ENCODE results near the gene CPSF3.

Gene CPSF3

GRCh38 chr2:9471206-9471605, 47.8 kb downstream of the CPSF3 start:
- H3K36me3 ChIP-seq (ENCODE audit: control insufficient read depth in 2 of 2, insufficient read depth in 2 of 2, low read length in 2 of 2) = peaks cover 4 to 9% of the 10 kb centered on the region in 2 donors
- no peak overlapping the region for H3K4me3 ChIP-seq (ENCODE audit: low read length in 2 of 2)
- no peaks in the 10 kb centered on the region for H3K9me3 ChIP-seq (ENCODE audit: control insufficient read depth in 2 of 2, low read length in 2 of 2)
- H3K9ac ChIP-seq (ENCODE audit: low read length in 2 of 2) = no peak overlapping the region
- no peaks in the 10 kb centered on the region for H3K27me3 ChIP-seq (ENCODE audit: control insufficient read depth in 1 of 2, insufficient read depth in 2 of 2, low read length in 2 of 2)
- peaks cover 16% of the 10 kb centered on the region for H3K4me1 ChIP-seq (ENCODE audit: control insufficient read depth, insufficient read depth, low read length)
- H3K27ac ChIP-seq (ENCODE audit: low read length) = no peak overlapping the region

GRCh38 chr2:9472511-9472910, 49.1 kb downstream of the CPSF3 start:
- H3K27ac ChIP-seq (ENCODE audit: low read length) = no peak overlapping the region

GRCh38 chr2:9473308-9473984, 50.0 kb downstream of the CPSF3 start:
- Histone ChIP-seq H3K27me3 (ENCODE audit: control insufficient read depth in 1 of 2, insufficient read depth in 2 of 2, low read length in 2 of 2) (no peaks in the 10 kb centered on the region), H3K9me3 (ENCODE audit: control insufficient read depth in 2 of 2, low read length in 2 of 2) (no peaks in the 10 kb centered on the region), H3K4me1 (ENCODE audit: control insufficient read depth, insufficient read depth, low read length) (peaks cover 25% of the 10 kb centered on the region), H3K9ac (ENCODE audit: low read length in 2 of 2) (peak overlapping the region; percentile 60 to 94), H3K36me3 (ENCODE audit: control insufficient read depth in 2 of 2, insufficient read depth in 2 of 2, low read length in 2 of 2) (peaks cover 7 to 8% of the 10 kb centered on the region in 2 donors), H3K4me3 (ENCODE audit: low read length in 2 of 2) (peak overlapping the region; percentile 90 to 96), H3K27ac (ENCODE audit: low read length) (peak overlapping the region; percentile 55)

More at GRCh38 chr2:9472511-9472910, 49.1 kb downstream of the CPSF3 start:
- Histone ChIP-seq H3K27me3 (ENCODE audit: control insufficient read depth in 1 of 2, insufficient read depth in 2 of 2, low read length in 2 of 2) (no peaks in the 10 kb centered on the region), H3K36me3 (ENCODE audit: control insufficient read depth in 2 of 2, insufficient read depth in 2 of 2, low read length in 2 of 2) (peaks cover 7 to 8% of the 10 kb centered on the region in 2 donors), H3K4me3 (ENCODE audit: low read length in 2 of 2) (no peak overlapping the region), H3K9ac (ENCODE audit: low read length in 2 of 2) (no peak overlapping the region), H3K9me3 (ENCODE audit: control insufficient read depth in 2 of 2, low read length in 2 of 2) (no peaks in the 10 kb centered on the region), H3K4me1 (ENCODE audit: control insufficient read depth, insufficient read depth, low read length) (peaks cover 25% of the 10 kb centered on the region)

- Histone ChIP-seq H3K9me3 (ENCODE audit: control insufficient read depth in 2 of 2, low read length in 2 of 2) (no peaks in the 10 kb centered on the region), H3K4me1 (ENCODE audit: control insufficient read depth, insufficient read depth, low read length) (peaks cover 25% of the 10 kb centered on the region), H3K4me3 (ENCODE audit: low read length in 2 of 2) (peak overlapping the region; percentile 90 to 96), H3K27ac (ENCODE audit: low read length) (peak overlapping the region; percentile 55), H3K36me3 (ENCODE audit: control insufficient read depth in 2 of 2, insufficient read depth in 2 of 2, low read length in 2 of 2) (peaks cover 8 to 12% of the 10 kb centered on the region in 2 donors), H3K27me3 (ENCODE audit: control insufficient read depth in 1 of 2, insufficient read depth in 2 of 2, low read length in 2 of 2) (no peaks in the 10 kb centered on the region), H3K9ac (ENCODE audit: low read length in 2 of 2) (peak overlapping the region; percentile 60 to 94)
Observed at GRCh38 chr2:9473985-9474360, 50.5 kb downstream of the CPSF3 start.

- peak within 1 kb of the TSS; percentile 82 to 94 for H3K9ac ChIP-seq (ENCODE audit: low read length in 2 of 2)
- H3K27me3 ChIP-seq (ENCODE audit: control insufficient read depth in 1 of 2, insufficient read depth in 2 of 2, low read length in 2 of 2) = no peaks in the 10 kb centered on the region
- no peaks in the 10 kb centered on the region for H3K9me3 ChIP-seq (ENCODE audit: control insufficient read depth in 2 of 2, low read length in 2 of 2)
- H3K36me3 ChIP-seq (ENCODE audit: control insufficient read depth in 2 of 2, insufficient read depth in 2 of 2, low read length in 2 of 2) = peaks cover 7 to 12% of the 10 kb centered on the region in 2 donors
- peak within 1 kb of the TSS; percentile 90 to 96 for H3K4me3 ChIP-seq (ENCODE audit: low read length in 2 of 2)
- H3K27ac ChIP-seq (ENCODE audit: low read length) = peak within 1 kb of the TSS; percentile 69
- peaks cover 25% of the 10 kb centered on the region for H3K4me1 ChIP-seq (ENCODE audit: control insufficient read depth, insufficient read depth, low read length)
Observed at GRCh38 chr2:9474361-9475057, 51.1 kb downstream of the CPSF3 start, which contains the start of gene IAH1. IAH1 (plus strand) TSS chr2:9474551; CDS start chr2:9474567, 16 bp downstream.

- peaks cover 23 to 29% of the 10 kb centered on the region in 2 donors for H3K36me3 ChIP-seq (ENCODE audit: control insufficient read depth in 2 of 2, insufficient read depth in 2 of 2, low read length in 2 of 2)
- no peak overlapping the region for H3K27ac ChIP-seq (ENCODE audit: low read length)
- H3K4me1 ChIP-seq (ENCODE audit: control insufficient read depth, insufficient read depth, low read length) = peaks cover 25% of the 10 kb centered on the region
- no peak overlapping the region for H3K9ac ChIP-seq (ENCODE audit: low read length in 2 of 2)
- no peaks in the 10 kb centered on the region for H3K9me3 ChIP-seq (ENCODE audit: control insufficient read depth in 2 of 2, low read length in 2 of 2)
- no peak overlapping the region for H3K4me3 ChIP-seq (ENCODE audit: low read length in 2 of 2)
- no peaks in the 10 kb centered on the region for H3K27me3 ChIP-seq (ENCODE audit: control insufficient read depth in 1 of 2, insufficient read depth in 2 of 2, low read length in 2 of 2)
Observed at GRCh38 chr2:9477914-9478313, 54.5 kb downstream of the CPSF3 start.

GRCh38 chr2:9478526-9478925, 55.1 kb downstream of the CPSF3 start:
- peaks cover 27 to 35% of the 10 kb centered on the region in 2 donors for H3K36me3 ChIP-seq (ENCODE audit: control insufficient read depth in 2 of 2, insufficient read depth in 2 of 2, low read length in 2 of 2)
- no peaks in the 10 kb centered on the region for H3K27me3 ChIP-seq (ENCODE audit: control insufficient read depth in 1 of 2, insufficient read depth in 2 of 2, low read length in 2 of 2)
- H3K9me3 ChIP-seq (ENCODE audit: control insufficient read depth in 2 of 2, low read length in 2 of 2) = no peaks in the 10 kb centered on the region
- no peak overlapping the region for H3K4me3 ChIP-seq (ENCODE audit: low read length in 2 of 2)
- no peak overlapping the region for H3K9ac ChIP-seq (ENCODE audit: low read length in 2 of 2)
- H3K4me1 ChIP-seq (ENCODE audit: control insufficient read depth, insufficient read depth, low read length) = peaks cover 23% of the 10 kb centered on the region
- no peak overlapping the region for H3K27ac ChIP-seq (ENCODE audit: low read length)

- Histone ChIP-seq H3K36me3 (ENCODE audit: control insufficient read depth in 2 of 2, insufficient read depth in 2 of 2, low read length in 2 of 2) (peaks cover 43 to 51% of the 10 kb centered on the region in 2 donors), H3K27me3 (ENCODE audit: control insufficient read depth in 1 of 2, insufficient read depth in 2 of 2, low read length in 2 of 2) (no peaks in the 10 kb centered on the region), H3K27ac (ENCODE audit: low read length) (no peak overlapping the region)
Observed at GRCh38 chr2:9480157-9480556, 56.7 kb downstream of the CPSF3 start.

GRCh38 chr2:9483107-9483506, 59.7 kb downstream of the CPSF3 start:
- Histone ChIP-seq H3K9me3 (ENCODE audit: control insufficient read depth in 2 of 2, low read length in 2 of 2) (no peaks in the 10 kb centered on the region), H3K27me3 (ENCODE audit: control insufficient read depth in 1 of 2, insufficient read depth in 2 of 2, low read length in 2 of 2) (no peaks in the 10 kb centered on the region), H3K9ac (ENCODE audit: low read length in 2 of 2) (no peak overlapping the region), H3K27ac (ENCODE audit: low read length) (no peak overlapping the region), H3K4me3 (ENCODE audit: low read length in 2 of 2) (no peak overlapping the region), H3K36me3 (ENCODE audit: control insufficient read depth in 2 of 2, insufficient read depth in 2 of 2, low read length in 2 of 2) (peaks cover 67 to 68% of the 10 kb centered on the region in 2 donors), H3K4me1 (ENCODE audit: control insufficient read depth, insufficient read depth, low read length) (no peaks in the 10 kb centered on the region)

More at GRCh38 chr2:9480157-9480556, 56.7 kb downstream of the CPSF3 start:
- Histone ChIP-seq H3K9me3 (ENCODE audit: control insufficient read depth in 2 of 2, low read length in 2 of 2) (no peaks in the 10 kb centered on the region), H3K4me1 (ENCODE audit: control insufficient read depth, insufficient read depth, low read length) (peaks cover 16% of the 10 kb centered on the region), H3K9ac (ENCODE audit: low read length in 2 of 2) (no peak overlapping the region), H3K4me3 (ENCODE audit: low read length in 2 of 2) (no peak overlapping the region)

GRCh38 chr2:9484533-9484932, 61.1 kb downstream of the CPSF3 start:
- H3K4me3 ChIP-seq (ENCODE audit: low read length in 2 of 2) = no peak overlapping the region
- peaks cover 60 to 67% of the 10 kb centered on the region in 2 donors for H3K36me3 ChIP-seq (ENCODE audit: control insufficient read depth in 2 of 2, insufficient read depth in 2 of 2, low read length in 2 of 2)
- H3K4me1 ChIP-seq (ENCODE audit: control insufficient read depth, insufficient read depth, low read length) = no peaks in the 10 kb centered on the region
- H3K27ac ChIP-seq (ENCODE audit: low read length) = no peak overlapping the region
- H3K27me3 ChIP-seq (ENCODE audit: control insufficient read depth in 1 of 2, insufficient read depth in 2 of 2, low read length in 2 of 2) = no peaks in the 10 kb centered on the region
- H3K9me3 ChIP-seq (ENCODE audit: control insufficient read depth in 2 of 2, low read length in 2 of 2) = no peaks in the 10 kb centered on the region
- H3K9ac ChIP-seq (ENCODE audit: low read length in 2 of 2) = no peak overlapping the region
